Tibial nerve (tissue), 4 donors: ENCODE data around the gene MFRP. TPM values are rescaled to one million over a fixed set of nuclear protein-coding genes. Genes with fewer than 3 reads are reported as not detected.

ENCODE experiments used
- DNase-seq, 2 donors: peaks; one replicate each; pipeline ENCODE4 v3.0.0-alpha.2; 2019; ENCODE audit warnings: low spot score in 2 of 2
- H3K27ac ChIP-seq, 4 donors: fragments of 200-600 bp; sonication (generic) in 3 of 4; one replicate each; pipeline ENCODE4 v1.5.1; 2017 to 2019; ENCODE audit warnings: mild to moderate bottlenecking in 1 of 4
- H3K27me3 ChIP-seq, 2 donors: fragments of 200-600 bp; sonication (generic) in 1 of 2; one replicate each; pipeline versions ENCODE4 v1.5.1 to v1.6.0; 2017 to 2019
- H3K36me3 ChIP-seq, 3 donors: fragments of 200-600 bp; sonication (generic); one replicate each; pipeline ENCODE4 v1.5.1; 2018 to 2019
- H3K4me1 ChIP-seq, 4 donors: fragments of 200-600 bp; sonication (generic) in 3 of 4; one replicate each; pipeline ENCODE4 v1.5.1; 2017 to 2019
- H3K4me3 ChIP-seq, 4 donors: fragments of 200-600 bp; sonication (generic) in 3 of 4; one replicate each; pipeline ENCODE4 v1.5.1; 2017 to 2019; ENCODE audit warnings: mild to moderate bottlenecking in 1 of 4, moderate library complexity in 1 of 4
- H3K9me3 ChIP-seq, 4 donors: fragments of 200-600 bp; sonication (generic) in 3 of 4; one replicate each; pipeline ENCODE4 v1.5.1; 2017 to 2019
- CTCF ChIP-seq, 5 experiments: fragments of 200-600 bp in 3 of 5; fragments of 450-650 bp in 2 of 5; sonication (generic) in 3 of 5; IDR thresholded peaks; one replicate each; pipeline ENCODE4 v1.5.1; 2016 to 2019; ENCODE audit warnings: antibody characterized with exemption in 5 of 5, mild to moderate bottlenecking in 3 of 5, moderate library complexity in 2 of 5
- EP300 ChIP-seq, 2 donors: sonication (generic); formaldehyde crosslinking; IDR thresholded peaks; one replicate each; pipeline ENCODE4 v1.6.1; 2017; ENCODE audit warnings: antibody characterized with exemption in 2 of 2, mild to moderate bottlenecking in 1 of 2
- POLR2A ChIP-seq, 2 donors: fragments of 450-650 bp; IDR thresholded peaks; one replicate each; pipeline ENCODE4 v1.6.1; 2017; ENCODE audit warnings: antibody characterized with exemption in 2 of 2, mild to moderate bottlenecking in 2 of 2, moderate library complexity in 2 of 2
- WGBS, 2 donors: methylation state at CpG; one replicate each; pipeline ENCODE4 v1.1.5; 2018; 5-methylcytosine and 5-hydroxymethylcytosine counted together
- total RNA-seq, 4 donors: library from RNA; depleted of rRNA; stranded (reverse); fragments of >200 nt; gene quantifications; one replicate each; pipeline ENCODE4 v1.1.0, GENCODE V29; 2016

MFRP gene
- total RNA-seq, 4 donors from 2014 or later = 0.44 TPM; not detected in 3

- Histone ChIP-seq H3K36me3 (no peaks in the 10 kb centered on the region), H3K4me3 (no peak overlapping the region), H3K9me3 (no peaks in the 10 kb centered on the region), H3K27me3 (no peaks in the 10 kb centered on the region), H3K27ac (no peak overlapping the region), H3K4me1 (no peaks in the 10 kb centered on the region)
- DNase-seq = no peak
- no peak for TF ChIP-seq POLR2A (IDR thresholded peaks at IDR 0.05)
- WGBS, 2 donors = 63 to 78% methylated on average over 2 of the region's 2 CpGs
Observed at GRCh38 chr11:119347242-119347641, 737 bp upstream of the MFRP start.

GRCh38 chr11:119345685-119346084 lies 820 bp downstream of the MFRP start:
- Histone ChIP-seq H3K9me3 (no peaks in the 10 kb centered on the region), H3K27me3 (no peaks in the 10 kb centered on the region), H3K27ac (no peak overlapping the region), H3K4me3 (no peak overlapping the region), H3K4me1 (peaks cover 0 to 11% (median 8%) of the 10 kb centered on the region in 4 donors), H3K36me3 (no peaks in the 10 kb centered on the region)
- TF ChIP-seq CTCF (IDR thresholded peaks at IDR 0.05) (no peak), EP300 (IDR thresholded peaks at IDR 0.05) (no peak), POLR2A (IDR thresholded peaks at IDR 0.05) (no peak)
- DNase-seq = no peak
- 84 to 88% methylated on average over 12 of the region's 12 CpGs for WGBS, 2 donors

GRCh38 chr11:119344291-119345010 lies 2.1 kb downstream of the MFRP start:
- 73 to 84% methylated on average over 14 of the region's 14 CpGs for WGBS, 2 donors
- Histone ChIP-seq H3K27ac (no peak overlapping the region), H3K9me3 (no peaks in the 10 kb centered on the region), H3K4me1 (peaks cover 0 to 23% (median 18%) of the 10 kb centered on the region in 4 donors), H3K4me3 (no peak overlapping the region), H3K36me3 (no peaks in the 10 kb centered on the region), H3K27me3 (no peaks in the 10 kb centered on the region)
- TF ChIP-seq EP300 (IDR thresholded peaks at IDR 0.05) (no peak), CTCF (IDR thresholded peaks at IDR 0.05) (no peak), POLR2A (IDR thresholded peaks at IDR 0.05) (no peak)
- DNase-seq = no peak

- H3K36me3 ChIP-seq = no peaks in the 10 kb centered on the region
- no peak for DNase-seq
- peaks cover 0 to 31% (median 24%) of the 10 kb centered on the region in 4 donors for H3K4me1 ChIP-seq
- TF ChIP-seq EP300 (IDR thresholded peaks at IDR 0.05) = no peak
- no peak for TF ChIP-seq CTCF (IDR thresholded peaks at IDR 0.05)
- no peak overlapping the region for H3K27ac ChIP-seq
- H3K9me3 ChIP-seq = no peaks in the 10 kb centered on the region
- WGBS, 2 donors = 85 to 89% methylated on average over 6 to 7 of the region's 7 CpGs
- H3K4me3 ChIP-seq = no peak overlapping the region
- no peaks in the 10 kb centered on the region for H3K27me3 ChIP-seq
Observed at GRCh38 chr11:119343726-119344125, 2.8 kb downstream of the MFRP start.

- WGBS, 2 donors = 79 to 83% methylated on average over 5 to 6 of the region's 10 CpGs
- no peak for DNase-seq
- Histone ChIP-seq H3K27me3 (no peaks in the 10 kb centered on the region), H3K9me3 (no peaks in the 10 kb centered on the region), H3K4me1 (peaks cover 0 to 42% (median 31%) of the 10 kb centered on the region in 4 donors), H3K36me3 (peaks cover 0 to 2% (median 0%) of the 10 kb centered on the region in 3 donors), H3K27ac (no peak overlapping the region), H3K4me3 (no peak overlapping the region)
- TF ChIP-seq EP300 (IDR thresholded peaks at IDR 0.05) (no peak), POLR2A (IDR thresholded peaks at IDR 0.05) (no peak), CTCF (IDR thresholded peaks at IDR 0.05) (no peak)
Observed at GRCh38 chr11:119342362-119343130, 4.0 kb downstream of the MFRP start.
